ENCODE results near the gene TBC1D9. TPM values are rescaled to one million over a fixed set of nuclear protein-coding genes. Genes with fewer than 3 reads are reported as not detected.

Gene TBC1D9
- total RNA-seq, 6 experiments from 2014 or later: 6.6 to 17.9 (median 9.4) TPM

DNA sequence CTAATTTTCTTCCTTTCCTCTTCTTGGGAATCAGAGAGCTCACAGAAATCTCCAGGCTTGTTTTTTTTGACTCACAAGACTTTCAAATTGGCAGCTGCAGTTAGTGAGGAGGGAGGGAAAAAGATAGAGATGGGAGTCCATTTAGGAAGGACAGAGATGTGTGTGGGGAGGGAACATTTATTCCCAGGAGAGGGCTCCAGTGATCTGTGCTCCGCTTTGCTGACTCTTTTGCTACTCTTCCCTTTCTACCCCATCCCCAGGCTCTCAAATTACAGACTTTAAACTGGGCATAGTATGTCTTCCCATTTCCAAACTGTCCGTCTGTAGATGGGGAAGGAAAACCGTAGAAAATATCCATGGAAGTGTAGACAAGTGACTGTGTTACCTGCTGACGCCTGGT lies 148.3 kb downstream of the TBC1D9 start:
- peaks cover 0 to 4% (median 0%) of the 10 kb centered on the region in 4 donors for H3K4me1 ChIP-seq
- H3K4me3 ChIP-seq: no peak overlapping the region
- TF ChIP-seq POLR2A (IDR thresholded peaks at IDR 0.05) (no peak), CTCF (IDR thresholded peaks at IDR 0.05) (no peak)
- no peaks in the 10 kb centered on the region for H3K27me3 ChIP-seq
- WGBS (ENCODE audit: insufficient coverage, low coverage, low lambda C conversion rate, missing lambda C conversion rate): 70% methylated on average over 2 of the region's 4 CpGs
- no peaks in the 10 kb centered on the region for H3K36me3 ChIP-seq
- no peak for ATAC-seq
- no peaks in the 10 kb centered on the region for H3K9me3 ChIP-seq
- DNase-seq: no peak
- no peak overlapping the region for H3K27ac ChIP-seq
- intact Hi-C loops (cut with DNase I): no loop called here

GRCh38 chr4:140604544-140604943 lies 151.6 kb downstream of the TBC1D9 start:
- no peaks in the 10 kb centered on the region for H3K36me3 ChIP-seq
- H3K4me1 ChIP-seq: no peaks in the 10 kb centered on the region
- H3K27ac ChIP-seq: no peak overlapping the region
- 82% methylated on average over 3 of the region's 4 CpGs for WGBS (ENCODE audit: insufficient coverage, low coverage, low lambda C conversion rate, missing lambda C conversion rate)
- DNase-seq: no peak
- ATAC-seq: no peak
- no peak overlapping the region for H3K4me3 ChIP-seq
- no peaks in the 10 kb centered on the region for H3K9me3 ChIP-seq
- H3K27me3 ChIP-seq: no peaks in the 10 kb centered on the region
- intact Hi-C loops (cut with DNase I): no loop called here
- TF ChIP-seq POLR2A (IDR thresholded peaks at IDR 0.05) (no peak), CTCF (IDR thresholded peaks at IDR 0.05) (no peak)

- 47% methylated on average over 2 of the region's 2 CpGs for WGBS (ENCODE audit: insufficient coverage, low coverage, low lambda C conversion rate, missing lambda C conversion rate)
- Histone ChIP-seq H3K4me3 (no peak overlapping the region), H3K36me3 (no peaks in the 10 kb centered on the region), H3K27ac (no peak overlapping the region), H3K9me3 (no peaks in the 10 kb centered on the region), H3K4me1 (no peaks in the 10 kb centered on the region), H3K27me3 (no peaks in the 10 kb centered on the region)
- no peak for TF ChIP-seq POLR2A (IDR thresholded peaks at IDR 0.05)
- no peak for TF ChIP-seq CTCF (IDR thresholded peaks at IDR 0.05)
- DNase-seq (no peak), ATAC-seq (no peak)
- intact Hi-C loops (cut with DNase I): no loop called here
Measured at GRCh38 chr4:140603286-140603685, 152.9 kb downstream of the TBC1D9 start.

DNA sequence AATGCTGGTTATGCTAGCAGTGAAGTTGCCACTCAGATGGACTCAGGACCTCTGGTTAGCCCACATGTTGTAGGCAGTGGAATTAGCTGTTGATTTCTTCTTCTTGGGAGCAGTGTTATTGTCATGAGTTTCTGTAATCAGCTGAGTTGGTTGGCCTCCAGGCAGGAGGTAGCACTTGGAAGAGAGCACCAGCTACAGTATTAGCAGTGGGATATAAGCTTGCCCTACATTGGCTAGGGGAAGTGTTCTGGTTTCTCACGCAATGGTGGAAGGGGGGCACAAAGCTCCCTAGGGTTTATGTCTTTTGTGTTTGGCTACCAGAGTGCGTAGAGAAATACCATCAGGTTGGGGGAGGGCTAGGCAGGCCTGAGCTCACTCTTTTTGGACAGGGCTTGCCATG lies 153.5 kb downstream of the TBC1D9 start:
- no peak for ATAC-seq

More for the DNA sequence above, 153.5 kb downstream of the TBC1D9 start:
- no peak for TF ChIP-seq POLR2A (IDR thresholded peaks at IDR 0.05)
- TF ChIP-seq CTCF (IDR thresholded peaks at IDR 0.05): no peak
- no peaks in the 10 kb centered on the region for H3K36me3 ChIP-seq
- no peaks in the 10 kb centered on the region for H3K4me1 ChIP-seq
- H3K27ac ChIP-seq: no peak overlapping the region
- no peaks in the 10 kb centered on the region for H3K27me3 ChIP-seq
- 88% methylated on average over 1 of the region's 2 CpGs for WGBS (ENCODE audit: insufficient coverage, low coverage, low lambda C conversion rate, missing lambda C conversion rate)
- no peaks in the 10 kb centered on the region for H3K9me3 ChIP-seq
- no peak overlapping the region for H3K4me3 ChIP-seq
- intact Hi-C loops (cut with DNase I): no loop called here
- DNase-seq: no peak

Data from right lobe of liver (tissue), 6 donors.